Large intestine (tissue), 3 donors: ENCODE data around the gene CLPTM1L. TPM values are rescaled to one million over a fixed set of nuclear protein-coding genes. Genes with fewer than 3 reads are reported as not detected.

Experiments used
- DNase-seq, 2 donors: peaks; one replicate each; pipeline versions ENCODE4 v3.0.0 to v3.0.0-alpha.2; 2013
- H3K27ac ChIP-seq: one replicate; pipeline ENCODE4 v1.5.1; 2013; ENCODE audit warnings: low read length
- H3K27me3 ChIP-seq: 2 replicates; pipeline ENCODE4 v1.6.1; 2013; ENCODE audit warnings: low read length; ENCODE audit not compliant: control insufficient read depth, insufficient read depth
- H3K36me3 ChIP-seq: 2 replicates; pipeline ENCODE4 v1.6.1; 2013; ENCODE audit warnings: low read length; ENCODE audit not compliant: control insufficient read depth, insufficient read depth
- H3K4me1 ChIP-seq: one replicate; pipeline ENCODE4 v1.6.1; 2013; ENCODE audit warnings: low read length; ENCODE audit not compliant: control insufficient read depth, insufficient read depth
- H3K4me3 ChIP-seq: one replicate; pipeline ENCODE4 v1.5.1; 2013; ENCODE audit warnings: low read length
- H3K9me3 ChIP-seq: one replicate; pipeline ENCODE4 v1.6.1; 2013; ENCODE audit warnings: mild to moderate bottlenecking, low read depth, low read length, moderate library complexity; ENCODE audit not compliant: control insufficient read depth
- WGBS: methylation state at CpG from one replicate; pipeline ENCODE4 v1.1.5; 2013; ENCODE audit warnings: low lambda C conversion rate; ENCODE audit not compliant: insufficient coverage; 5-methylcytosine and 5-hydroxymethylcytosine counted together
- polyA plus RNA-seq: library from polyadenylated mRNA; unstranded; fragments of 120-200 nt; gene quantifications from one replicate; pipeline ENCODE4 v1.2.1, GENCODE V29; 2013

CLPTM1L gene
- polyA plus RNA-seq, 1 donor = 87.4 TPM

DNA sequence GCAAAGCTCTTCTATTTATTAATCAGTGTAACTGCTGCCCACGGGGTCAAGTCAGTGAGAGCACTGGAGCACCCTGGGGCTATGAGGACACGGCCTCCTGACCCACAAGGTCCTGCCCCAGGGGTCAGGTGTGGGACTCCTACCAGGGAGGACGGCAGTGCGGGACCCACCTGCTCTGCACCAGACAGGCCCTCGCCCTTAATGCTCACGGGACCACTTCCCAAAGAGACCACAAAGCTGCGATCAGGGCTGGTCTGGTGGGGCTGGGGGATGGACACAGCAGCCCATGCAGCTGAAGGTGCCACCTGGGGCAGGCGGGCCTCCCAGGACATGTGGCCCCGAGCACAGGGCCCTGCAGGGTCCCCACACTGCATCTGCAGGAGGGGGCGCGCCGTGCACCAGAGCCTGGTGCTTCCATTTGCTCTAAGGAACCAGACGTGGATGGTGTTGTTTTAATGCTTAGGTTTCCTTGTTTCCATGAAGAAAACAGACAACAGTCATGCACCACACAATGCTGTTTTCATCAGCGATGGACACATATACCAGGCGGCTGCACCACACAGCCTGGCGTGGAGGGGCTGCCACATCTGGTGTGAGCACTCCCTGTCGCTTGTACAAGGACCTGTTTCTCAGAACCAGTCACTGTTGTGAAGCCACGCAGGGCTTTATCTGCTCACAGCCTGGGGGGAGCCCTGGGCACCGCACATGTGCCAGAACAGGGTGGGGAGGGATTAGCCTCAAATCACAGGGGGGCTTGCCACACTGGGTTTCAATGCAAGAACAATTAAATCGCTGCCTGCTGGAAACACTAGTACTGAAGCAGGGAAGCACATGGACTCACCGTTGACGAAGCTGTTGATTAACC, 22.6 kb downstream of the CLPTM1L start:
- Histone ChIP-seq H3K9me3 (peaks cover 7% of the 10 kb centered on the region), H3K36me3 (peaks cover 84% of the 10 kb centered on the region), H3K27ac (no peak overlapping the region), H3K4me3 (no peak overlapping the region), H3K4me1 (no peaks in the 10 kb centered on the region), H3K27me3 (no peaks in the 10 kb centered on the region)
- no peak for DNase-seq
- WGBS = no CpG with 5 or more reads among the region's 22 CpGs

DNA sequence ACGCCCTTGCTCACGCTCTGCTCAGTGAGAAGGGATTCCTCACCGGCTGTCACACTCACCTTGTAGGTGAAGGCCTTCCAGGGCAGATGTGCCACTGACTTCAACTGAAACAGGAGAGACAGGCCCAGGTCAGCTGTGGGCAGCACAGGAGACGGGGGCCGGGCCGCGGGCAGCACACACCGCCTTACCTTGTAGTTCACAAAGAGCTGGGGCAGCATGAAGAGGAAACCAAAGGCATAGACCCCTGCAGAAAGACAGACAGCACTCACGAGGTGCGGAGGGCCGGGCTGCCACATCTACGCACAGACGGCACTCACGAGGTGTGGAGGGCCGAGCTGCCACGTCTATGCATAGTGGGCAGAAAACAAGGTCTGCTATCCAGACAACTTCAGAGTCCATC, 23.3 kb downstream of the CLPTM1L start:
- Histone ChIP-seq H3K4me3 (no peak overlapping the region), H3K27ac (no peak overlapping the region), H3K9me3 (peaks cover 7% of the 10 kb centered on the region), H3K4me1 (peaks cover 5% of the 10 kb centered on the region), H3K36me3 (peaks cover 84% of the 10 kb centered on the region), H3K27me3 (no peaks in the 10 kb centered on the region)
- no peak for DNase-seq
- WGBS = 100% methylated on average over 1 of the region's 16 CpGs

DNA sequence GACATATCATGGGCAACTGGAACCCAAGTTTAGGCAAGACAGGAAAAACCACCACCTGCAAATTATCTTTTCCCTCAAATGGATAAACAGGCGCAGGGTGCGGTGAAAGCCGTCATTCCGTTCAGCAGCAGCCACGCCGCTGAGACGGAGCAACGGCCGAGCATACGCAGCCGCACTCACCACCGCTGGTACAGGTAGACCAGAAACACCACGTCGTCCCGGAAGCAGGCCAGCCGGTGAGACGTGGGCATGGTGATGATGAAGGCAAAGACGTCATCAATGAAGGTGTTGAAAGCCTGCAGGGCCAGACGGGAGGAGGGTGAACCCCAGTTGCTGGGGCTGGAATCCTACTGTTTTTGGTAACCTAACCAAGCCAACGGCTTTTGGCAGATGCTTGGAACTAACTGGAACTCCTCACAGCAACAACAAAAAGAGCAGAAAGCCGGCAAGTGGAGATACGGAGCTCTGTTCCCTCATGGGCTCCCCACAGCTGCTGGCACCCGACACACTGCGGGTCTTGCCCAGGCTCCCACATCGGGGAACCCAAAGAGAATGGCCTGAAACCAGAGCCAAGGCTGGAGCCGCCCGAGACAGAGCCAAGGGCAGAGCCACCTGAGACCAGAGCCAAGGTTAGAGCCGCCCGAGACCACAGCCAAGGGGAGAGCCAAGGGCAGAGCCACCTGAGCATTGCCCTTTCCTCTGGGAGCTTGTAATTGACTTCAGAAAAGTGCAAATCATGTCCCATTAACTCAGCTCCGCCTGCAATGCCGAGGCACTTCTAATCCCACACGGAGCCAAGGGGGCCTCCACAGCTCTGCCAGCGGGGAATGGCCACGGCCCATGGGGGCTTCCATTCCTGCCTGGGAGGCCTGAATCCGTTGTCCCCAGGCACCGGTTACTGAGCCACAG, 24.2 kb downstream of the CLPTM1L start:
- Histone ChIP-seq H3K4me3 (no peak overlapping the region), H3K27ac (no peak overlapping the region), H3K4me1 (peaks cover 13% of the 10 kb centered on the region), H3K9me3 (peaks cover 7% of the 10 kb centered on the region), H3K27me3 (no peaks in the 10 kb centered on the region), H3K36me3 (peaks cover 79% of the 10 kb centered on the region)
- 100% methylated on average over 1 of the region's 36 CpGs for WGBS
- no peak for DNase-seq

DNA sequence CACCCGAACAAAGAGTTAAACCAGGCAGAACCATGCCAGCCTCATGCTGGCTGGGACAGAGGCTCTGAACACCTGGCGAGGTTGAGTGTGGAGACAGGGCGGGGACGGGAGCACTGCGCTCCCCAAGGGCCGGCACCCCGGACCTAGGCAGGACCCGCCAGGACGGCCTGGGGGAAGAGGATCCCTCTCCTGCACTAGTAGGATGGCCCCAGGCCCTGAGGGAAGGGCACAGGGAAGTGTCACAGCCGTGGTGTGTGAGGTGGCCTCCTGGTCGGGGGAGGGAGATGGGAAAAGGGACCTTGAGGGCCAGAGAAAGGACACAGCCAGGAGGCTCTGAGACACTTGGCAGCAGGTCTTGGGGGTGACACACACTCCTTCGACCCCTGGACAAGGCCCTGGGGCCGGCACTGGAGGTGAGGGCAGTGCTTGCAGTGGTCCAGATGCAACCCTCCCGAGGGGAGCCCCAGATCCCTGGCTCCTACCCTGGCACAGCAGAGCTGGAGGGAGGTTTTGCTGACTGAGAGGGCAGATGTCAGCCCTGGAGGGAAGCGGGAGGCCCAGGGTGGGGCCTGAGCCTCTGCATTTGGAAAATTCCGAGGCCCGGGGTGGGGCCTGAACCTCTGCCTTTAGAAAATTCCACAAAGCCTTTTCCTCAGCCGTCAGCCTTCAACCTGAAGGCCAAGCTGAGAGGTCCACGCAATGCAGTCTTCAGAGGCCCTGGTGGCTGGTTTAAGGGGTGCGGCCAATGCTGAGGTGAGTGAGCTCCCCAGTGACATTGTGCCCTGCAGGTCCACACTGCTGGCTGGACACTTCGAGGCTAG, 25.3 kb downstream of the CLPTM1L start:
- peaks cover 69% of the 10 kb centered on the region for H3K36me3 ChIP-seq
- no peak for DNase-seq

DNA sequence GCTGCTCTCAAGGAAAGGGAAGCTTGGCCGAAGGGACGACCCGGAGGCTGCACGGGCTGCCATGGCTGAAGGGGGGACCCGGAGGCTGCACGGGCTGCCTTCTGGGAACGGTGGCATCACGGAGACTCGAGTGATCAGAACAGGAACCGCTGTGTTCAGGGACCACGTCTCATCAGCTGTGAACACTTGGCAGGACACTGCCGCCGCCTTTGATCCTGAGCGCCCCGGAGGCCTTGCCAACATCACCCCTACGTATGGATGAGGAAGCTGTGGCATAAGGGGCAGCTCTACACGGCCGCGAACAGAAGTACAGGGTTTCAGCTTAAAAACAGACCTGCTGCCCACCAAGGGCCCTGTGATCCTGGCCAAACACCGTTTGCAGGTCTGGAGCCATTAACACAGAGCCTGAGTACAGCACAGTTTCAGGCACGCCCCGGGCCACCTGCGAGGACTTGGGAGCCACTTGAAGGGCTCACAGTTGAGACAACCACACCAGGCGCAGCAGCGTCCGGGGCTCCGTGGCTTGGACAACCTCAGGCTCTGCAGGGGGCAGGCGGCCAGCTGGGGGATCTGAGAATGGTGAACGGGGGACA, 26.1 kb downstream of the CLPTM1L start:
- no peaks in the 10 kb centered on the region for H3K27me3 ChIP-seq
- no peak overlapping the region for H3K4me3 ChIP-seq
- H3K9me3 ChIP-seq = peaks cover 9% of the 10 kb centered on the region
- no CpG with 5 or more reads among the region's 29 CpGs for WGBS
- peaks cover 60% of the 10 kb centered on the region for H3K36me3 ChIP-seq
- H3K27ac ChIP-seq = no peak overlapping the region
- DNase-seq = no peak
- peaks cover 18% of the 10 kb centered on the region for H3K4me1 ChIP-seq

More for the DNA sequence above, 25.3 kb downstream of the CLPTM1L start:
- Histone ChIP-seq H3K4me1 (peaks cover 18% of the 10 kb centered on the region), H3K4me3 (no peak overlapping the region), H3K9me3 (peaks cover 7% of the 10 kb centered on the region), H3K27ac (no peak overlapping the region), H3K27me3 (no peaks in the 10 kb centered on the region)
- WGBS = no CpG with 5 or more reads among the region's 21 CpGs

DNA sequence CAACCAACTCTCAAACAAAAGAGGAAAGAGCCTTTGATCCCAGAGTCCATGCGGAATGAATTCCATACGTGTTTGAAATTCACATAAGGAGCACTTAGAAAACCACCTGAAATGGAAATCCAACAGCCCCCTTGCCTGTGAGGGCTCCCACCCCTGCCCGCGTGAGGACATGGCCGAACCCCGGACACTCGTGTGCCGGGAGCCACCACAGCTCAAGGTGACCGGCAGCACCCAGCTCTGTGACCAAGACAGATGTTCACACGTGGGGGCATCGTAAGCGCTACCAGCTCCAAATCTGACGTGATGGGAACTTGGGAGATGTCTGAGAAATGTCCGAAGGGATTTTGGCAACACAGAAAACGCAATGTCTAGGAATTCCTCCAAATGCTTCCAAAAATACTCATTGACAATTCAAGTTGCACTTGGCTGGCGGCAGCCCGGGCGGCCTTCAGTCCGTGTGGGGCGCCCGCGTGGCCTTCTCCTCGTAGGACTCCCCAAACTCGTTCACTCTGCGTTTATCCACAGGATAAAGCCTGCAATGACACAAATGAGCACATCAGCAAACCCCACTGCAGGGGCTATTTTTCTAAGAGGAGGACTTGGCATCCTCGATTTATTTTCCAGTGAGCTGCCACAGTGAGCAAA, 26.9 kb downstream of the CLPTM1L start:
- Histone ChIP-seq H3K4me3 (no peak overlapping the region), H3K36me3 (peaks cover 52% of the 10 kb centered on the region), H3K9me3 (peaks cover 9% of the 10 kb centered on the region), H3K4me1 (peaks cover 18% of the 10 kb centered on the region), H3K27me3 (no peaks in the 10 kb centered on the region), H3K27ac (no peak overlapping the region)
- no peak for DNase-seq
- WGBS = 100% methylated on average over 1 of the region's 26 CpGs

DNA sequence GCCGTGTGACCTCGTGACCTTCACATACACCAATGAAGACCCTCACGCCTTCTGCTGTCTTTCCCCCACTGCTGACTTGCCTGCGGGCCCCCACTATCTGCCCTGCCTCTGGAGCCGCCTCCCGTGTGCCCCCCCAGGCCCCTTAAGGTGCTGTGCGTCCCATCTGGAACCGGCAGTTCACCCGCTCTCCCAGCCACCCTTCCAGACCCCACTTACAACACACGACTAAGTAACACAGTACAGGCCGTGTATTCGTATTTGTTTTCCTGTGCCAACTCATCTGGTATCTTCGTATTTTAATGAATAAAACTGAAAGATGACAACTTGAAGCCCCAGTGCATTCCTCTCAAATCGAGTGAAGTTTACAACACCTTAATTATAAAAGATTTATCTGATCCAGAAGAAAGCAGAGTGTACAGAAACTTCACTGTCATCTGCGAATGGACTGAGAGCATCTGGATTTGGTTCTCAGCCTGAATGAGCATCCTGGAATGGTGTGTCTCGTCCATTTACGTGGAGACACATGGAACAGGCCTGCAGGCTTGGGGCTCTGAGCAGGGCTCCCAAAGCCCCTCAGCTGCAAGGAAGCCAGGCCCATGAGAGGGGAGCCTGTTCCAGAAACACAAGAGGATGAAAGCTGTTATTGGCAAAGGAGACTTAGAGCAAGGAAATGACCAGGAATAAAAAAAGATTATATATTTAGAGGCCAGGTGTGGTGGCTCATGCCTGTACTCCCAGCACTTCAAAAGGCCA, 28.1 kb downstream of the CLPTM1L start:
- DNase-seq = no peak
- Histone ChIP-seq H3K4me3 (no peak overlapping the region), H3K9me3 (peaks cover 9% of the 10 kb centered on the region), H3K27me3 (no peaks in the 10 kb centered on the region), H3K27ac (peak overlapping the region; percentile 59), H3K4me1 (peaks cover 18% of the 10 kb centered on the region), H3K36me3 (peaks cover 42% of the 10 kb centered on the region)
- 60% methylated on average over 2 of the region's 17 CpGs for WGBS

DNA sequence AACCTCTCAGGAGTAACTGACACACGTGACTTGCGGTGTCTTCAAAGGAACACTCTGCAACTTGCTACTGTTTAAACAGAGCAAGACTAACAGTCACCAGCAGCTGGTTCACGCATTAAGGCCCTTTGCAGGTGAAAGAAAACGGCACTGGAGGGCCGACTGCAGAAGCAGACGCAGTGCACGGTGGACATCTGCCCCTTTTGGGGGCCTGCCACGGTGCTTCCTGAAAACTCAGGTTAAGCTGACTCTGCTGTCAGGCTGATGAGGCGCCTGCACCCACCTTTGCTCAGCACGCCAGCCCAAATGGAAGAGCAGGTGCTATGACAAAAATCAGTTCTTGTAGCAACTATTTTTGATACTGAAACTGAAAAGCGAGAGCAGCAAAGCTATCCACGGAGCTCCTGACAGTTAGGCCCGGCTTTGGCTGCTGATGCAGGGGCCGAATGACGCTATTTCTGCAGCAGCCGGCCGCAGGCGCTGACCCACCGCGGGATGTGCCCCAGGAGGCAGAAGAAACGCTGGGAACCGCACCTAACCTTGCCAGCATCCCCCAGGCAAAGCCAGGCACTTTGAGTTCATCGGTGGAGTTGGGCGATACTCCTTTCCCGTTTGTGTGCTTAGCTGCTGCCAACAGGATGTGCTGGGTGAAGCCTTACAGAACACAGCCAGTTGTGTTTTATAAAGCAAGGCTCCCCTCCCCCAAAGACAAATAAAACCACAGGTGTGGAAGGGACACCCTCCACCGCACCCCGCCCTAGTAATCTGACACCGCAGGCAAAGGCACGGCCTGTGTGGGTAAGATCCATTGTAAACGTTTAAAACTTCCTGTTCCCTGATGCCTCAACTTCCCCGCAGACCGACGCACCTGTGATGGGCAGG, 29.0 kb downstream of the CLPTM1L start:
- WGBS = no CpG with 5 or more reads among the region's 33 CpGs
- Histone ChIP-seq H3K36me3 (peaks cover 34% of the 10 kb centered on the region), H3K27me3 (no peaks in the 10 kb centered on the region), H3K4me1 (peaks cover 18% of the 10 kb centered on the region), H3K27ac (peak overlapping the region; percentile 60), H3K4me3 (no peak overlapping the region), H3K9me3 (peaks cover 13% of the 10 kb centered on the region)
- DNase-seq = peak; percentile 79 to 90
